Measurements from ENCODE around the gene BLOC1S2.

The BLOC1S2 gene

DNA sequence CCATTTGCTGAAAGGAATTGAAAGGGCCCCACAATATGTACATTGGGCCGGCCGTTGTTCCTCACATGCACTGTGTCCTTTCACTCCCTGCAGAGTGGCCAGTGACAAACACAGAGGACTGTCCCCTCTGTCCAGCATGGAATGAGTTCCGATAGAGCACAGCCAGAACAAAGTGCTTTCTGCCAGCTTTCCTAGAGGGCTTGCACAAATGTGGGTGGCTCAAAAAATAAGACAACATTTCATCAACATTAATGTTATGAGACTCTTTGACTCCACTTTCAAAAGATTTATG, 41.2 kb upstream of the BLOC1S2 start:
- DNase-seq (ENCODE audit: low read depth), result no peak
- no peak overlapping the region for H3K4me3 ChIP-seq (ENCODE audit: low read depth, low read length)
- TF ChIP-seq, protein P1, sequence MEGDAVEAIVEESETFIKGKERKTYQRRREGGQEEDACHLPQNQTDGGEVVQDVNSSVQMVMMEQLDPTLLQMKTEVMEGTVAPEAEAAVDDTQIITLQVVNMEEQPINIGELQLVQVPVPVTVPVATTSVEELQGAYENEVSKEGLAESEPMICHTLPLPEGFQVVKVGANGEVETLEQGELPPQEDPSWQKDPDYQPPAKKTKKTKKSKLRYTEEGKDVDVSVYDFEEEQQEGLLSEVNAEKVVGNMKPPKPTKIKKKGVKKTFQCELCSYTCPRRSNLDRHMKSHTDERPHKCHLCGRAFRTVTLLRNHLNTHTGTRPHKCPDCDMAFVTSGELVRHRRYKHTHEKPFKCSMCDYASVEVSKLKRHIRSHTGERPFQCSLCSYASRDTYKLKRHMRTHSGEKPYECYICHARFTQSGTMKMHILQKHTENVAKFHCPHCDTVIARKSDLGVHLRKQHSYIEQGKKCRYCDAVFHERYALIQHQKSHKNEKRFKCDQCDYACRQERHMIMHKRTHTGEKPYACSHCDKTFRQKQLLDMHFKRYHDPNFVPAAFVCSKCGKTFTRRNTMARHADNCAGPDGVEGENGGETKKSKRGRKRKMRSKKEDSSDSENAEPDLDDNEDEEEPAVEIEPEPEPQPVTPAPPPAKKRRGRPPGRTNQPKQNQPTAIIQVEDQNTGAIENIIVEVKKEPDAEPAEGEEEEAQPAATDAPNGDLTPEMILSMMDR (IDR thresholded peaks at IDR 0.05; ENCODE audit: low read depth, low read length, missing control alignments), result no peak

- DNase-seq (ENCODE audit: low read depth), result peak; percentile 82
- TF ChIP-seq, protein P1 (IDR thresholded peaks at IDR 0.05; ENCODE audit: low read depth, low read length, missing control alignments), result no peak
- H3K4me3 ChIP-seq (ENCODE audit: low read depth, low read length), result no peak overlapping the region; the same call in 1 of the 2 replicates
Measured at GRCh38 chr10:100327007-100327717, 40.7 kb upstream of the BLOC1S2 start.

- no peak overlapping the region for H3K4me3 ChIP-seq (ENCODE audit: low read depth, low read length)
- TF ChIP-seq, protein P1 (IDR thresholded peaks at IDR 0.05; ENCODE audit: low read depth, low read length, missing control alignments), result no peak
- DNase-seq (ENCODE audit: low read depth), result no peak
Measured at GRCh38 chr10:100325158-100325557, 38.7 kb upstream of the BLOC1S2 start.

DNA sequence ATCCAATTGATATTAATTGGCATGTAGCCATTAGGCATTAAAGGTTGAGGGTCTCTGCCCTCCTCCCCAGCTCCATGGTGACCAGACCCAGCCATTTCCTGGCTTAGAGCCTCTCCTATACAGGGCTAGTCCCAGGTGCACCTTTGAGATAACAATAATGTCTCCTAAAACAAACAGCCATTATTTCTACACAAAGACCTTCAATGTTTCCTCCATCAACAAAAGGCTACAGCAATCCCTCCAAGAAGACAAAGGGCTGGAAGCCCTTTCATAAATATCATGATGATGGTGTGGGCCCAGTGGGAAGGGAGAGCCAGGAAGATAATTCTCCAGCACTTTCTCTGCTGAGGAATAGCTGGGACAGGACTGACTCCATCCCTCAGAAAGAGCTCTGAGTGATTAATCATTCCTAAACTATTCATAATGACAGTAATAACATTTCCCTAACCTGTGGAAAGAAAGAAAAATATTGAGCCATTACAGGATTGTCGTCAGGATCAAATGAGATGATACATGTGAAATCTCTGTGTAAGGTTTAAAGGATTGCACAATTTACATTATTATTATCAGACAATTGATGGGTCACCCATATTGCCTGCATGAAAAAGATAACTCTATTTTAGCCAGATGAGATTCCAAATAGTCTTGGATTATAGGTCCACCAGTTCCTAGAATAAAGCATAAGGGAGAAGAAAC, 33.4 kb upstream of the BLOC1S2 start:
- no peak overlapping the region for H3K4me3 ChIP-seq (ENCODE audit: low read depth, low read length)
- TF ChIP-seq, protein P1 (IDR thresholded peaks at IDR 0.05; ENCODE audit: low read depth, low read length, missing control alignments), result no peak
- no peak for DNase-seq (ENCODE audit: low read depth)

GRCh38 chr10:100318207-100318606, 31.7 kb upstream of the BLOC1S2 start:
- no peak overlapping the region for H3K4me3 ChIP-seq (ENCODE audit: low read depth, low read length)
- TF ChIP-seq, protein P1 (IDR thresholded peaks at IDR 0.05; ENCODE audit: low read depth, low read length, missing control alignments), result no peak
- DNase-seq (ENCODE audit: low read depth), result no peak

GRCh38 chr10:100315615-100316014, 29.1 kb upstream of the BLOC1S2 start:
- TF ChIP-seq, protein P1 (IDR thresholded peaks at IDR 0.05; ENCODE audit: low read depth, low read length, missing control alignments), result no peak
- H3K4me3 ChIP-seq (ENCODE audit: low read depth, low read length), result no peak overlapping the region
- DNase-seq (ENCODE audit: low read depth), result no peak

DNA sequence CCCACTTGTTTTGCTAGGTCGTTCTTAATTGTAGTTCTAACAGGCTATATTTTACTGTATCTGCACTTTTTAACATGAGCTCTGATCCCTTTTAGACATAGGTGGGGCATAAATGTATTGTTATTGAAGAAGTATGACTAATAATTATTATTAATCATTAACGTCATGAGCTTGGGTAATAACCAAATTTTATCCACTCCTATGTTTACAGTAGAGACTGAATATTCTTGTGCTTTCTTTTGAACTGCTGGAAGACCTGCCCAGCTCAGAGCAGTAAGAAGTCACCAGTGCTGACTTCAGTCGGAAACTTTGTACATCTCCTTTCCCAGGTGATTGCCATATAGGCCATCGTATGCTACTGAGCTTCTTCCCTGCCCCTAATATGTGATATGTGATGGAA, 24.8 kb upstream of the BLOC1S2 start:
- TF ChIP-seq, protein P1 (IDR thresholded peaks at IDR 0.05; ENCODE audit: low read depth, low read length, missing control alignments), result no peak
- H3K4me3 ChIP-seq (ENCODE audit: low read depth, low read length), result no peak overlapping the region
- no peak for DNase-seq (ENCODE audit: low read depth)

Measured in GM12864 (cell line).